ENCODE data around the gene PRC1.

GRCh38 chr15:90989040-90989768 lies 5.1 kb downstream of the PRC1 start:
- TF ChIP-seq CTCF (IDR thresholded peaks at IDR 0.05; ENCODE audit: insufficient read depth, low read depth, low read length) (no peak), EZH2 (IDR thresholded peaks at IDR 0.05; ENCODE audit: insufficient read depth, low read length) (no peak)

Data from astrocyte (in vitro differentiated cells and primary cell).